Measurements from ENCODE around the gene THSD8. TPM values are rescaled to one million over a fixed set of nuclear protein-coding genes. Genes with fewer than 3 reads are reported as not detected.
"Not testable (repeated sequence)": the region's sequence is repeated elsewhere in the genome, so short reads cannot be mapped to it uniquely, and the experiment has no call there.

Gene THSD8
- polyA plus RNA-seq, 6 donors from 2014 or later, result 2.0 to 6.6 (median 5.2) TPM; not detected in 1

- H3K4me3 Mint-ChIP-seq, result peak overlapping the region; percentile 79 to 94 (median 89)
- H3K9me3 Mint-ChIP-seq, result no peaks in the 10 kb centered on the region
- H3K36me3 Mint-ChIP-seq, result no peaks in the 10 kb centered on the region
- H3K27ac Mint-ChIP-seq, result peak overlapping the region in 2 of 6 donors; percentile 7 to 81
- ATAC-seq (ENCODE audit: low read depth in 2 of 2) (no peak), DNase-seq (no peak)
- peaks cover 22 to 34% (median 24%) of the 10 kb centered on the region in 3 donors for H3K4me1 Mint-ChIP-seq
- H3K27me3 Mint-ChIP-seq, result peaks cover 0 to 7% (median 0%) of the 10 kb centered on the region in 3 donors
Observed at GRCh38 chr19:12800923-12801465, 875 bp upstream of the THSD8 start.

GRCh38 chr19:12802267-12803106 lies 618 bp downstream of the THSD8 start:
- Mint-ChIP-seq H3K27ac (peak overlapping the region in 3 of 6 donors; percentile 33 to 83 (median 58)), H3K4me3 (peak overlapping the region; percentile 79 to 94 (median 89)), H3K9me3 (no peaks in the 10 kb centered on the region), H3K27me3 (peaks cover 0 to 7% (median 0%) of the 10 kb centered on the region in 3 donors), H3K4me1 (peaks cover 25 to 39% (median 27%) of the 10 kb centered on the region in 3 donors), H3K36me3 (no peaks in the 10 kb centered on the region)
- ATAC-seq (ENCODE audit: low read depth in 2 of 2), result no peak
- no peak for DNase-seq

- H3K4me1 Mint-ChIP-seq, result peaks cover 27 to 41% (median 28%) of the 10 kb centered on the region in 3 donors
Observed at GRCh38 chr19:12804051-12804450, 2.2 kb downstream of the THSD8 start.

GRCh38 chr19:12806242-12807081 lies 4.6 kb downstream of the THSD8 start, which contains the start of gene RNASEH2A:
RNASEH2A (plus strand) TSS chr19:12806584; CDS start chr19:12806674, 90 bp downstream.
- Mint-ChIP-seq H3K36me3 (peaks cover 0 to 6% of the 10 kb centered on the region in 2 donors), H3K4me1 (peaks cover 19 to 31% (median 26%) of the 10 kb centered on the region in 3 donors), H3K27ac (peak within 1 kb of the TSS; percentile 85 to 98 (median 92)), H3K4me3 (peak within 1 kb of the TSS; percentile 91 to 98 (median 95)), H3K9me3 (no peaks in the 10 kb centered on the region), H3K27me3 (peaks cover 0 to 7% (median 0%) of the 10 kb centered on the region in 3 donors)
- peak; percentile 87 to 92 for ATAC-seq (ENCODE audit: low read depth in 2 of 2)
- peak; percentile 85 for DNase-seq

More at GRCh38 chr19:12804051-12804450, 2.2 kb downstream of the THSD8 start:
- H3K27ac Mint-ChIP-seq, result peak overlapping the region in 2 of 6 donors; percentile 37 to 48
- H3K4me3 Mint-ChIP-seq, result peak overlapping the region in 6 of 8 donors; percentile 9 to 68 (median 41)
- DNase-seq (no peak), ATAC-seq (ENCODE audit: low read depth in 2 of 2) (no peak)
- H3K9me3 Mint-ChIP-seq, result no peaks in the 10 kb centered on the region
- H3K27me3 Mint-ChIP-seq, result peaks cover 0 to 7% (median 0%) of the 10 kb centered on the region in 3 donors
- H3K36me3 Mint-ChIP-seq, result peaks cover 0 to 6% of the 10 kb centered on the region in 2 donors

- no peaks in the 10 kb centered on the region for H3K27me3 Mint-ChIP-seq
- DNase-seq (no peak), ATAC-seq (ENCODE audit: low read depth in 2 of 2) (no peak)
- peaks cover 5 to 8% of the 10 kb centered on the region in 2 donors for H3K36me3 Mint-ChIP-seq
- H3K27ac Mint-ChIP-seq, result no peak overlapping the region
- no peak overlapping the region for H3K4me3 Mint-ChIP-seq
- no peaks in the 10 kb centered on the region for H3K9me3 Mint-ChIP-seq
- H3K4me1 Mint-ChIP-seq, result no peaks in the 10 kb centered on the region
Observed at GRCh38 chr19:12815088-12815487, 13.2 kb downstream of the THSD8 start.

GRCh38 chr19:12817188-12817587 lies 15.3 kb downstream of the THSD8 start:
- not testable (repeated sequence) for ATAC-seq (ENCODE audit: low read depth in 2 of 2); H3K4me1 Mint-ChIP-seq; H3K27me3 Mint-ChIP-seq; H3K9me3 Mint-ChIP-seq; DNase-seq; H3K36me3 Mint-ChIP-seq; H3K27ac Mint-ChIP-seq; H3K4me3 Mint-ChIP-seq

- H3K4me3 Mint-ChIP-seq, result peak overlapping the region in 1 of 8 donors; percentile 61
- H3K27me3 Mint-ChIP-seq; H3K4me1 Mint-ChIP-seq; H3K36me3 Mint-ChIP-seq; ATAC-seq (ENCODE audit: low read depth in 2 of 2); H3K9me3 Mint-ChIP-seq; DNase-seq; H3K27ac Mint-ChIP-seq: not testable (repeated sequence)
Observed at GRCh38 chr19:12817810-12818209, 15.9 kb downstream of the THSD8 start.

- peaks cover 17 to 27% (median 22%) of the 10 kb centered on the region in 3 donors for H3K27me3 Mint-ChIP-seq
Observed at GRCh38 chr19:12821761-12822160, 19.9 kb downstream of the THSD8 start.

GRCh38 chr19:12825254-12826131 lies 23.6 kb downstream of the THSD8 start:
- Mint-ChIP-seq H3K27me3 (peaks cover 36 to 63% (median 49%) of the 10 kb centered on the region in 3 donors), H3K4me1 (peaks cover 7 to 17% (median 13%) of the 10 kb centered on the region in 3 donors), H3K36me3 (no peaks in the 10 kb centered on the region), H3K4me3 (peak overlapping the region in 5 of 8 donors; percentile 37 to 77 (median 48)), H3K27ac (peak overlapping the region in 1 of 6 donors; percentile 3), H3K9me3 (peaks cover 0 to 7% (median 0%) of the 10 kb centered on the region in 7 donors)
- ATAC-seq (ENCODE audit: low read depth in 2 of 2) (peak in 1 of 2 donors; percentile 41), DNase-seq (no peak)

More at GRCh38 chr19:12821761-12822160, 19.9 kb downstream of the THSD8 start:
- Mint-ChIP-seq H3K36me3 (no peaks in the 10 kb centered on the region), H3K4me1 (peaks cover 7 to 13% (median 10%) of the 10 kb centered on the region in 3 donors), H3K4me3 (no peak overlapping the region), H3K9me3 (peaks cover 0 to 7% (median 0%) of the 10 kb centered on the region in 7 donors), H3K27ac (no peak overlapping the region)
- DNase-seq (no peak), ATAC-seq (ENCODE audit: low read depth in 2 of 2) (no peak)

- Mint-ChIP-seq H3K9me3 (peaks cover 1 to 17% (median 3%) of the 10 kb centered on the region in 7 donors), H3K4me1 (peaks cover 21 to 38% (median 32%) of the 10 kb centered on the region in 3 donors), H3K36me3 (peaks cover 0 to 14% of the 10 kb centered on the region in 2 donors), H3K4me3 (no peak overlapping the region), H3K27ac (no peak overlapping the region), H3K27me3 (peaks cover 60 to 88% (median 73%) of the 10 kb centered on the region in 3 donors)
- ATAC-seq (ENCODE audit: low read depth in 2 of 2), result peak; percentile 52 to 53
- no peak for DNase-seq
Observed at GRCh38 chr19:12828494-12828893, 26.6 kb downstream of the THSD8 start.

GRCh38 chr19:12833418-12833737 lies 31.5 kb downstream of the THSD8 start:
- Mint-ChIP-seq H3K36me3 (peaks cover 0 to 19% of the 10 kb centered on the region in 2 donors), H3K9me3 (peaks cover 1 to 17% (median 6%) of the 10 kb centered on the region in 7 donors), H3K27ac (peak overlapping the region in 2 of 6 donors; percentile 9 to 49)

More at GRCh38 chr19:12833418-12833737, 31.5 kb downstream of the THSD8 start:
- ATAC-seq (ENCODE audit: low read depth in 2 of 2) (no peak), DNase-seq (no peak)
- Mint-ChIP-seq H3K27me3 (peaks cover 65 to 93% (median 70%) of the 10 kb centered on the region in 3 donors), H3K4me1 (peaks cover 19 to 49% (median 34%) of the 10 kb centered on the region in 3 donors), H3K4me3 (peak overlapping the region; percentile 14 to 76 (median 70))
